ENCODE data around the gene CCDC88C. TPM values are rescaled to one million over a fixed set of nuclear protein-coding genes. Genes with fewer than 3 reads are reported as not detected.

CCDC88C gene
- total RNA-seq, 1 donor: under 0.01 TPM

DNA sequence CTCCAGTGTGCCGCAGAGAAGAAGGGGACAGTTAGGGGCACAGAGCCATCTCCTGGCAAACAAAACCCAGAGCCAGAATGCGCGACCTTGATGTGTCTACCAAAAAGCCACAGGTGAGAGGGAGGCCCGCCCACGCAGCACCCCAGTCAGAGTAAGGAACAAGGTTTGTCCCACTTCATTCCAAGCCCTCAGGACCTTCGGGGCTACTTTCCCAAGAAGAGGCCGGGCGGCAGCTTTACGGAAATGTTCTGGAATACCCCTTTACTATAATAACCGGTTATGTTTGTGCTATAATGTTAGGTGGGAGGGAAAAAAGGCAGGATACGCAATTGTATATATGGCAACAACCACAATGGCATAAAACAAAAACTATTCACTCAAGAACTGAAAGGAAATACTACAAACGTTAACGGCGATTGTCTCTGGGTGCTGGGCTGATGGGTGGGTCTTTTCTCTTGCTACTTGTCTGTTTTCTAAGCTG is 12.3 kb downstream of the CCDC88C start:
- TF ChIP-seq, protein P1, sequence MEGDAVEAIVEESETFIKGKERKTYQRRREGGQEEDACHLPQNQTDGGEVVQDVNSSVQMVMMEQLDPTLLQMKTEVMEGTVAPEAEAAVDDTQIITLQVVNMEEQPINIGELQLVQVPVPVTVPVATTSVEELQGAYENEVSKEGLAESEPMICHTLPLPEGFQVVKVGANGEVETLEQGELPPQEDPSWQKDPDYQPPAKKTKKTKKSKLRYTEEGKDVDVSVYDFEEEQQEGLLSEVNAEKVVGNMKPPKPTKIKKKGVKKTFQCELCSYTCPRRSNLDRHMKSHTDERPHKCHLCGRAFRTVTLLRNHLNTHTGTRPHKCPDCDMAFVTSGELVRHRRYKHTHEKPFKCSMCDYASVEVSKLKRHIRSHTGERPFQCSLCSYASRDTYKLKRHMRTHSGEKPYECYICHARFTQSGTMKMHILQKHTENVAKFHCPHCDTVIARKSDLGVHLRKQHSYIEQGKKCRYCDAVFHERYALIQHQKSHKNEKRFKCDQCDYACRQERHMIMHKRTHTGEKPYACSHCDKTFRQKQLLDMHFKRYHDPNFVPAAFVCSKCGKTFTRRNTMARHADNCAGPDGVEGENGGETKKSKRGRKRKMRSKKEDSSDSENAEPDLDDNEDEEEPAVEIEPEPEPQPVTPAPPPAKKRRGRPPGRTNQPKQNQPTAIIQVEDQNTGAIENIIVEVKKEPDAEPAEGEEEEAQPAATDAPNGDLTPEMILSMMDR (IDR thresholded peaks at IDR 0.05; ENCODE audit: insufficient read depth, low read depth, low read length): no peak
- no peak overlapping the region for H3K4me3 ChIP-seq (ENCODE audit: low read depth, low read length)
- DNase-seq (ENCODE audit: low read depth): no peak

DNA sequence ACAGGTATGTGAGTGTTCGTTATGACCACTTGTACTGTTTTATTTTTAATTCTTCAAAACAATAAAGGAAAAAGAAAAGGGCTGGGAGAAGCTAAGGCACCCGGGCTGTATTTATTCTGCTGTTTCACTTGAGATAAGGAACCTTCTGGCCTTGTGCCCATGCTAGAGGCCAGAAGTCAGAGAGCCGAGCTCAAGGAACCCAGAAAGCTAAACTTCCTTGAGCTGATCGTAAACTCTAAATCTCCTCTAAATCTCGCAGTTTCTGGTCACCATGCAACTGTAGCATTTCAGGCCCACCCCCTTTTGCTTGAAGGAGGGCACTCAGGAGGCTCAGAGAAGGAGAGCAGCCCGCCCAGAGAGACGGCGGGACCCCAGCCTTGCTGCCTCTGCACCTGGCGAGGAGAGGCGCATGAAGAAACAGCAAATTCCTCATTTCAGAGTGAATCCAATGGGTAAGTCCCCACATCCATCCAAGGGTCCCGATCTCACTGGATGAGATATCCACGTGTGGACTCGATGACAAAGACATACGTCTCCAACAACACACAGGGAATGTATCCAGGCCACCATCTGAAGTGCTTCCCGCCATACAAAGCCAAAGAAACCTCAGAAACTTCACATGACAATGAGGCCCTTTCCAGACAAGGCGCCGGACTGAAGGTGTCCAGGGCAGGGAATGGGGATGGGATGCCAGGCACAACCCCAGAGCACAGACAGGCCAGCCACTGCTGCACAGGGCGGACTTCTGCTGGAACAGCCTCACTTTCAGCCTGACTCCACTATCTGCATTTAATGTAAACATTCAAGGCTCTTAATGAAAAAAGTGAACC is 14.6 kb downstream of the CCDC88C start:
- H3K4me3 ChIP-seq (ENCODE audit: low read depth, low read length): no peak overlapping the region
- peak; percentile 68 for DNase-seq (ENCODE audit: low read depth)
- TF ChIP-seq, protein P1 (IDR thresholded peaks at IDR 0.05; ENCODE audit: insufficient read depth, low read depth, low read length): no peak

DNA sequence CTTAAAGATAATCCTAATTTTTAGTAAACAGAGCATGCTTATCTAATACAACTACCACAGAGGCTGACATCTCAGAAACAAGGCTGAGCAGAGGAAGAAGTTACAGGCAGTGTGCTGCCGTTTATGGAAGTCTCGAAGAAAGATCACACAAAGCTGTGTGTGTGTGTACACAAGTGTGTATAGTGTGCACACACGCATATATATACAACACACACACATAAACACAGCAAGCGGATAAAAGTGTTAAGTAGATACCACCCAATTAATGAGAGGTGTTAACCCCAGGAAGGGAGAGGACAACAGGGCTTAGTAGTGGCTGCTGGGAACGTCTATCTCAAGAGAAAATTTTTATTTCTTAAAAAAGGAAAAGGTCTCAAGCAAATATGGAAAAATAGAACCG is 15.3 kb downstream of the CCDC88C start:
- no peak for DNase-seq (ENCODE audit: low read depth)
- TF ChIP-seq, protein P1 (IDR thresholded peaks at IDR 0.05; ENCODE audit: insufficient read depth, low read depth, low read length): no peak
- no peak overlapping the region for H3K4me3 ChIP-seq (ENCODE audit: low read depth, low read length)

DNA sequence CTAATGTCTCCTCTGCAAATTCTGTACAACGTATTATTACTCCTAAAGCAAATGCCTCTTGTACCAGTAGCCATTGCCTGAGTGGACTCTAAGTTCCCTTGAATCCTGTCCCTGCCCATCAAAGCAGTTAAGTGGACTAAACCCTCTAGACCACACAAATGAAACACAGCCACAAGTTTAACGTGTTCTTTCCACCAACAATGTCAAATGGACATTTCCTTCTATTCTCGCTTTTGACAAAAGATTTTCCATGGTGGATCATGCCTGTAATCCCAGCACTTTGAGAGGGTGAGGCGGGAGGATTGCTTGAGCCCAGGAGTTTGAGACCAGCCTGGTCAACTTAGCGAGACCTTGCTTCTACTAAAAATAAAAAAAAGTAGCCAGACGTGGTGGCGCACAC is 15.9 kb downstream of the CCDC88C start:
- no peak overlapping the region for H3K4me3 ChIP-seq (ENCODE audit: low read depth, low read length)
- TF ChIP-seq, protein P1 (IDR thresholded peaks at IDR 0.05; ENCODE audit: insufficient read depth, low read depth, low read length): no peak

DNA sequence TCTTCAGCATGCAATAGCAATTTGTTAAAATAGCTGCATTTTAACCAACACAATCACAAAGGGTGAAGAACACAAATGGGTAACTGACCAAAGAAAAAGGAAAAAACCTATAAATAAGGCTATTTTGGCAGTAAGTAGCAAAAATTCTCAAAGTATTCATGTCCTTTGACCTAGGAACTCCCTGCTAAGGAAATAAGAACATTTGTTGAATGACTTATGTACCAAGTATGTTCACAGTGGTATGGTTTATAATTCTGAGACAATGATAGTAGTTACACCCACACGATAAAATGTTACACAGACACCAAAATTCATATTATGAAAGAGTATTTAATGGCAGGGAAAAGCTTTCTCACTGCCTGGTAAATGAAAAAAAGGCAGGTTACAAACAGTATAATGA is 16.9 kb downstream of the CCDC88C start:
- TF ChIP-seq, protein P1 (IDR thresholded peaks at IDR 0.05; ENCODE audit: insufficient read depth, low read depth, low read length): no peak
- peak; percentile 60 for DNase-seq (ENCODE audit: low read depth)
- H3K4me3 ChIP-seq (ENCODE audit: low read depth, low read length): no peak overlapping the region

More for the DNA sequence above, 15.9 kb downstream of the CCDC88C start:
- DNase-seq (ENCODE audit: low read depth): no peak

DNA sequence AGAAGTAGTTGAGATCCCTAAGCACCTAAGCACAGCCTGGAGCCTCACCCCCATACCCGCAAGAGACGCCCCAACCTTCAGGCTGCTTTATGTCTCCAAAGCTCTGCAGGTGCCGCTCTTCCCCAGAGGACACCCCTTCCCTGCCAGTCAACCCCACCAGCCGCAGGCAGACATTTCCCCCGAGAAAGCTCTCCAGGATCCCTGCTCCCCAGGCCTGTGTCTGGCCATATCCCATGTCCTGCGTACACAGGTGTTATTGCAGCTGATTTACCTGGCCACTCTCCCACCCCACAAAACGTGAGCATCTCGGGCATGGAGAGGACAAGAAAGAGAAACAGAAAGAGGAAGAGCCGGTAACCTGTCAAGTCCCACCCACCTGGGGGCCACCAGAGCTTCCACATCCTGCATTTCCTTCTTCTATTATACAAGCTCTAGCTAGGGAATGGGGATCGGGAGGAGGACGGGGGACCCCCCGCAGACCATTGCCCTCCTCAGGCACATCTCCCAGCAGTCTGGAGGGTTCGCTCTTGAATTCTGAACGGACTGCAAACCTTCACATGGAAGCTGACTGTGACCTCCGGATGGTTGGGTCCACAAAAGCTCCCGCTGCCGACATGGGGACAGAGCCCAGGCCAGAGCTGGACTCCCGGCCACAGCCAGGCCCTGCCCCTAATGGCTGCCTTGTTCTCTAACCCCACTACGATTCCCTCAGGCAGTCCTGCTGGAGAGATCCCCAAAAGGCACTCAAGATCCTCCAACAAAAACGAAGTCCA is 17.6 kb downstream of the CCDC88C start:
- H3K4me3 ChIP-seq (ENCODE audit: low read depth, low read length): no peak overlapping the region
- DNase-seq (ENCODE audit: low read depth): no peak
- TF ChIP-seq, protein P1 (IDR thresholded peaks at IDR 0.05; ENCODE audit: insufficient read depth, low read depth, low read length): no peak

Measured in fibroblast of villous mesenchyme (primary cell).